Right lobe of liver (tissue), 6 donors: ENCODE data around the gene CCDC184. TPM values are rescaled to one million over a fixed set of nuclear protein-coding genes. Genes with fewer than 3 reads are reported as not detected.

Experiments used
- ATAC-seq, 4 donors: fragments of 200-7000 bp; cut with Tn5 transposase; one replicate each; pipeline ENCODE4 v1.9.1; 2020; ENCODE audit warnings: mild to moderate bottlenecking in 4 of 4, moderate library complexity in 4 of 4
- DNase-seq, 3 donors: peaks; one replicate each; pipeline ENCODE4 v3.0.0-alpha.2; 2020
- H3K27ac ChIP-seq, 3 donors: fragments of 200-600 bp; one replicate each; pipeline ENCODE4 v1.8.0; 2022
- H3K27me3 ChIP-seq, 2 donors: fragments of 200-600 bp; one replicate each; pipeline ENCODE4 v1.8.0; 2022
- H3K36me3 ChIP-seq, 4 donors: fragments of 200-600 bp; sonication (generic) in 1 of 4; one replicate each; pipeline versions ENCODE4 v1.5.1 to v1.8.0; 2017 to 2022; ENCODE audit warnings: control low read depth in 1 of 4
- H3K4me1 ChIP-seq, 4 donors: fragments of 200-600 bp; sonication (generic) in 1 of 4; one replicate each; pipeline versions ENCODE4 v1.5.1 to v1.8.0; 2017 to 2022; ENCODE audit warnings: control low read depth in 1 of 4
- H3K4me3 ChIP-seq, 3 donors: fragments of 200-600 bp; one replicate each; pipeline ENCODE4 v1.8.0; 2022
- H3K9me3 ChIP-seq, 4 donors: fragments of 200-600 bp; sonication (generic) in 1 of 4; one replicate each; pipeline versions ENCODE4 v1.5.1 to v1.8.0; 2017 to 2022; ENCODE audit warnings: control low read depth in 1 of 4
- POLR2A ChIP-seq: fragments of 450-650 bp; IDR thresholded peaks from one replicate; pipeline ENCODE4 v1.6.1; 2017; ENCODE audit warnings: antibody characterized with exemption, mild to moderate bottlenecking
- WGBS: methylation state at CpG from one replicate; pipeline ENCODE4 v1.1.6; 2018; ENCODE audit warnings: low coverage, low lambda C conversion rate; ENCODE audit not compliant: insufficient coverage; ENCODE audit errors: missing lambda C conversion rate; 5-methylcytosine and 5-hydroxymethylcytosine counted together
- intact Hi-C, 2 donors: fragments of 100-400 bp; cut with DNase I; formaldehyde crosslinking; loops; one replicate each; pipeline versions ENCODE4 v1.11.2 to v1.14.1; 2022
- total RNA-seq, 6 experiments: library from RNA; depleted of rRNA in 2 of 6; stranded (reverse); fragments of >200 nt in 2 of 6; fragmentation: NEBNext Ultra II Directional in 3 of 6; extraction: Animal tissue kit (Norgen Biotek cat#: 25700) in 3 of 6; gene quantifications; one replicate each; pipeline versions ENCODE4 v1.1.0 to v1.2.4, GENCODE V29; 2016 to 2023
- TF ChIP-seq, protein P1 (sequence below), 4 donors: fragments of 200-600 bp in 3 of 4; fragments of 450-650 bp in 1 of 4; IDR thresholded peaks; one replicate each; pipeline versions ENCODE4 v1.5.1 to v1.8.0; 2016 to 2022; ENCODE audit warnings: antibody characterized with exemption in 4 of 4, mild to moderate bottlenecking in 2 of 4
- donor health status: DM: no; HTN: yes; CAD: no.
- donor health status: DM: no; HTN: no; CAD: no.
- donor health status: DM: no; HTN: no; CAD: no.
- donor health status: DM: no; HTN: yes; CAD: no.
- donor health status: DM: no; HTN: yes; CAD: no.

The CCDC184 gene
- total RNA-seq, 6 experiments from 2014 or later: 0.11 to 0.46 (median 0.23) TPM; not detected in 3

- ATAC-seq (peak; percentile 42 to 52 (median 46)), DNase-seq (peak; percentile 44 to 64 (median 49))
- intact Hi-C loops: no loop called here
- 5% methylated on average over 9 of the region's 26 CpGs for WGBS
- Histone ChIP-seq H3K4me1 (peaks cover 0 to 17% (median 2%) of the 10 kb centered on the region in 4 donors), H3K4me3 (peak overlapping the region; percentile 60 to 75 (median 61)), H3K27ac (peak overlapping the region; percentile 90 to 98 (median 97)), H3K36me3 (no peaks in the 10 kb centered on the region), H3K9me3 (no peaks in the 10 kb centered on the region), H3K27me3 (no peaks in the 10 kb centered on the region)
- TF ChIP-seq, protein P1, sequence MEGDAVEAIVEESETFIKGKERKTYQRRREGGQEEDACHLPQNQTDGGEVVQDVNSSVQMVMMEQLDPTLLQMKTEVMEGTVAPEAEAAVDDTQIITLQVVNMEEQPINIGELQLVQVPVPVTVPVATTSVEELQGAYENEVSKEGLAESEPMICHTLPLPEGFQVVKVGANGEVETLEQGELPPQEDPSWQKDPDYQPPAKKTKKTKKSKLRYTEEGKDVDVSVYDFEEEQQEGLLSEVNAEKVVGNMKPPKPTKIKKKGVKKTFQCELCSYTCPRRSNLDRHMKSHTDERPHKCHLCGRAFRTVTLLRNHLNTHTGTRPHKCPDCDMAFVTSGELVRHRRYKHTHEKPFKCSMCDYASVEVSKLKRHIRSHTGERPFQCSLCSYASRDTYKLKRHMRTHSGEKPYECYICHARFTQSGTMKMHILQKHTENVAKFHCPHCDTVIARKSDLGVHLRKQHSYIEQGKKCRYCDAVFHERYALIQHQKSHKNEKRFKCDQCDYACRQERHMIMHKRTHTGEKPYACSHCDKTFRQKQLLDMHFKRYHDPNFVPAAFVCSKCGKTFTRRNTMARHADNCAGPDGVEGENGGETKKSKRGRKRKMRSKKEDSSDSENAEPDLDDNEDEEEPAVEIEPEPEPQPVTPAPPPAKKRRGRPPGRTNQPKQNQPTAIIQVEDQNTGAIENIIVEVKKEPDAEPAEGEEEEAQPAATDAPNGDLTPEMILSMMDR (IDR thresholded peaks at IDR 0.05): no peak
- TF ChIP-seq POLR2A: no peak
Measured at GRCh38 chr12:48198672-48198971, 15.2 kb downstream of the CCDC184 start.

DNA sequence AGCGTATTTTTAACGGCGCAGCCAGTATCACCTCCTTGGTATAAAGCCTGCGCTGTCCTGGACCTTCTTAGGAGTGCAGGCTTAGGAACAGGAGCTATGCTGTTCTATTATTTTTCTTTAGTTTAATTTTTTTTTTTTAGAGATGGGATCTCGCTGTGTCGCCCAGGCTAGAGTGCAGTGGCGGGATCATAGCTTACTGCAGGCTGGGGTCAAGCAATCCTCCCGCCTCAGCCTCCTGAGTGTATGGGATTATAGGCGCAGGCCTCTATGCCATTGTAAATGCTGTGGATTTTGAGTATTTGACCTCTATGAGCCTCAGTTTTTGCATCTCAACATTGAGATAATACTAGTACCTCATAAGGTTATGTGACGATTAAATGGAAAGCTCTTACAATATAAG lies 15.5 kb downstream of the CCDC184 start:
- ATAC-seq (no peak), DNase-seq (no peak)
- 71% methylated on average over 10 of the region's 10 CpGs for WGBS
- Histone ChIP-seq H3K4me3 (peak overlapping the region; percentile 60 to 75 (median 61)), H3K4me1 (peaks cover 0 to 17% (median 2%) of the 10 kb centered on the region in 4 donors), H3K36me3 (no peaks in the 10 kb centered on the region), H3K27ac (peak overlapping the region; percentile 90 to 98 (median 97)), H3K9me3 (no peaks in the 10 kb centered on the region), H3K27me3 (no peaks in the 10 kb centered on the region)
- intact Hi-C loops: no loop called here
- no peak for TF ChIP-seq POLR2A
- TF ChIP-seq, protein P1 (IDR thresholded peaks at IDR 0.05): no peak

- ATAC-seq (no peak), DNase-seq (no peak)
- TF ChIP-seq, protein P1 (IDR thresholded peaks at IDR 0.05): no peak
- no peak for TF ChIP-seq POLR2A
- Histone ChIP-seq H3K27ac (peak overlapping the region in 2 of 3 donors; percentile 97 to 98), H3K9me3 (no peaks in the 10 kb centered on the region), H3K4me1 (peaks cover 0 to 17% (median 2%) of the 10 kb centered on the region in 4 donors), H3K4me3 (no peak overlapping the region), H3K27me3 (no peaks in the 10 kb centered on the region), H3K36me3 (no peaks in the 10 kb centered on the region)
- intact Hi-C loops: no loop called here
- WGBS: 37% methylated on average over 3 of the region's 3 CpGs
Measured at GRCh38 chr12:48199774-48200221, 16.4 kb downstream of the CCDC184 start.

- intact Hi-C loops: no loop called here
- Histone ChIP-seq H3K4me1 (peaks cover 0 to 17% (median 2%) of the 10 kb centered on the region in 4 donors), H3K4me3 (no peak overlapping the region), H3K36me3 (no peaks in the 10 kb centered on the region), H3K27me3 (no peaks in the 10 kb centered on the region), H3K9me3 (peaks cover 0 to 5% (median 0%) of the 10 kb centered on the region in 4 donors), H3K27ac (no peak overlapping the region)
- TF ChIP-seq, protein P1 (IDR thresholded peaks at IDR 0.05): no peak
- no peak for TF ChIP-seq POLR2A
- DNase-seq (no peak), ATAC-seq (no peak)
- 71% methylated on average over 3 of the region's 3 CpGs for WGBS
Measured at GRCh38 chr12:48201091-48201490, 17.6 kb downstream of the CCDC184 start.

DNA sequence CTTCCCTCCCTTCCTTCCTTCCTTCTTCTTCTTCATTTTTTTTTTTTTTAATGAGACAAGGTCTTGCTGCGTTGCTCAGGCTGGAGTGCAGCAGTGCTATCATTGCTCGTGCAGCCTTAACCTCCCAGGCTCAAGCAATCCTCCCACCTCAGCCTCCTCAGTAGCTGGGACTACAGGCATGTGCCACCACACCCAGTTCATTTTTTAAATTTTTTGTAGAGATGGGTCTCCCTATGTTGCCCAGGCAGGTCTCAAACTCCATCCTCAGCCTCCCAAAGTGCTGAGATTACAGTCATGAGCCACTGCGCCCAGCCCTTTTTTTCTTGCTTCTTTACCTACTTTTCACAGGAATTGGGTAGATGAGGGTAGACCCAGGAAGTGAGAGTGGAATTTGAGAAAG lies 18.1 kb downstream of the CCDC184 start:
- ATAC-seq: no peak

More for the DNA sequence above, 18.1 kb downstream of the CCDC184 start:
- Histone ChIP-seq H3K9me3 (peaks cover 0 to 5% (median 0%) of the 10 kb centered on the region in 4 donors), H3K36me3 (no peaks in the 10 kb centered on the region), H3K27ac (no peak overlapping the region), H3K4me3 (no peak overlapping the region), H3K4me1 (peaks cover 0 to 17% (median 2%) of the 10 kb centered on the region in 4 donors), H3K27me3 (no peaks in the 10 kb centered on the region)
- intact Hi-C loops: no loop called here
- no peak for DNase-seq
- 81% methylated on average over 3 of the region's 3 CpGs for WGBS
- TF ChIP-seq POLR2A: no peak
- TF ChIP-seq, protein P1 (IDR thresholded peaks at IDR 0.05): no peak
